ENCODE measurements around the gene SLX9. TPM values are rescaled to one million over a fixed set of nuclear protein-coding genes. Genes with fewer than 3 reads are reported as not detected.

Gene SLX9
- total and polyA plus RNA-seq, 2 donors (not counting 1 experiment from before 2014, with no cell fraction given): 11.7 to 15.9 TPM

- Mint-ChIP-seq H3K27me3 (no peaks in the 10 kb centered on the region), H3K4me1 (peaks cover 27% of the 10 kb centered on the region), H3K9me3 (ENCODE audit: insufficient read depth) (no peaks in the 10 kb centered on the region), H3K27ac (no peak overlapping the region), H3K4me3 (no peak overlapping the region)
- DNase-seq (no peak), ATAC-seq (ENCODE audit: low read depth) (no peak)
- H3K27me3 ChIP-seq (replicated peaks in 1 of 4; ENCODE audit: control extremely low read depth in 1 of 4, control insufficient read depth in 3 of 4, insufficient read depth in 4 of 4, low read length in 3 of 4): no peaks in the 10 kb centered on the region
- peaks cover 0 to 3% (median 0%) of the 10 kb centered on the region in 3 donors for H3K9me3 ChIP-seq (ENCODE audit: control extremely low read depth in 1 of 3, control insufficient read depth in 2 of 3, insufficient read depth in 1 of 3, low read length in 2 of 3)
- WGBS (ENCODE audit: insufficient coverage): 67% methylated on average over 16 of the region's 19 CpGs
- H3K27ac ChIP-seq (ENCODE audit: low read length in 2 of 2): no peak overlapping the region
- intact Hi-C loops (cut with micrococcal nuclease): no loop called here
- peaks cover 3 to 18% of the 10 kb centered on the region in 2 donors for H3K4me1 ChIP-seq (ENCODE audit: control insufficient read depth in 2 of 2, insufficient read depth in 2 of 2, low read length in 2 of 2)
- CTCF ChIA-PET: interaction anchor here (0.8 to 12.5 kb wide), 14 partner anchors 13 to 243 kb away, joined by 3 to 204 read pairs (median 8); partner anchors contain the start of genes ITGB2, PTTG1IP and UBE2G2
- H3K4me3 ChIP-seq (ENCODE audit: control extremely low read depth in 1 of 5, extremely low read depth in 1 of 5, insufficient read depth in 1 of 5, low read depth in 2 of 5, low read length in 4 of 5): no peak overlapping the region
- no peak for TF ChIP-seq EZH2 (IDR thresholded peaks at IDR 0.05; ENCODE audit: borderline replicate concordance, insufficient read depth, low read depth, low read length, poor library complexity, severe bottlenecking)
- no peak for TF ChIP-seq CTCF (IDR thresholded peaks at IDR 0.05)
- H4K20me1 ChIP-seq (ENCODE audit: control insufficient read depth, insufficient read depth, low read length, poor library complexity, severe bottlenecking): peaks cover 39% of the 10 kb centered on the region
- H2AFZ ChIP-seq (ENCODE audit: insufficient read depth, low read depth, low read length, poor library complexity, severe bottlenecking): no peak overlapping the region
- no peak overlapping the region for H3K4me2 ChIP-seq (replicated peaks; ENCODE audit: low read depth, low read length, poor library complexity, severe bottlenecking)
- H3K36me3 ChIP-seq (replicated peaks in 1 of 2; ENCODE audit: control extremely low read depth in 1 of 2, control insufficient read depth in 1 of 2, extremely low read depth in 1 of 2, insufficient read depth in 2 of 2, low read length in 1 of 2): peaks cover 0 to 59% of the 10 kb centered on the region in 2 experiments
- POLR2A ChIA-PET: interaction anchor here (1.1 kb wide), 1 partner anchor 37 kb away, joined by 3 read pairs; no protein-coding TSS in a partner anchor
- no peak overlapping the region for H3K9ac ChIP-seq (ENCODE audit: low read length)
- H3K79me2 ChIP-seq (ENCODE audit: control insufficient read depth, insufficient read depth, low read length): peaks cover 15% of the 10 kb centered on the region
These were observed 45.0 kb upstream of the SLX9 start for GRCh38 chr21:44894687-44895302.

- ChIA-PET POLR2A (interaction anchor here (0.6 kb wide), 2 partner anchors 18 to 880 kb away, joined by 3 to 4 read pairs; no protein-coding TSS in a partner anchor), CTCF (interaction anchor here (0.7 to 12.5 kb wide), 6 partner anchors 15 to 242 kb away, joined by 3 to 204 read pairs (median 8); partner anchors contain the start of genes ITGB2 and UBE2G2)
- H3K4me3 Mint-ChIP-seq: no peak overlapping the region
- Histone ChIP-seq H3K79me2 (ENCODE audit: control insufficient read depth, insufficient read depth, low read length) (peaks cover 15% of the 10 kb centered on the region), H3K9ac (ENCODE audit: low read length) (no peak overlapping the region), H3K36me3 (replicated peaks in 1 of 2; ENCODE audit: control extremely low read depth in 1 of 2, control insufficient read depth in 1 of 2, extremely low read depth in 1 of 2, insufficient read depth in 2 of 2, low read length in 1 of 2) (peaks cover 0 to 59% of the 10 kb centered on the region in 2 experiments), H3K27ac (ENCODE audit: low read length in 2 of 2) (no peak overlapping the region), H3K4me2 (replicated peaks; ENCODE audit: low read depth, low read length, poor library complexity, severe bottlenecking) (no peak overlapping the region), H2AFZ (ENCODE audit: insufficient read depth, low read depth, low read length, poor library complexity, severe bottlenecking) (no peak overlapping the region), H4K20me1 (ENCODE audit: control insufficient read depth, insufficient read depth, low read length, poor library complexity, severe bottlenecking) (peaks cover 39% of the 10 kb centered on the region), H3K27me3 (replicated peaks in 1 of 4; ENCODE audit: control extremely low read depth in 1 of 4, control insufficient read depth in 3 of 4, insufficient read depth in 4 of 4, low read length in 3 of 4) (no peaks in the 10 kb centered on the region), H3K4me1 (ENCODE audit: control insufficient read depth in 2 of 2, insufficient read depth in 2 of 2, low read length in 2 of 2) (peaks cover 3 to 18% of the 10 kb centered on the region in 2 donors), H3K9me3 (ENCODE audit: control extremely low read depth in 1 of 3, control insufficient read depth in 2 of 3, insufficient read depth in 1 of 3, low read length in 2 of 3) (peaks cover 0 to 3% (median 0%) of the 10 kb centered on the region in 3 donors), H3K4me3 (ENCODE audit: control extremely low read depth in 1 of 5, extremely low read depth in 1 of 5, insufficient read depth in 1 of 5, low read depth in 2 of 5, low read length in 4 of 5) (no peak overlapping the region)
- H3K9me3 Mint-ChIP-seq (ENCODE audit: insufficient read depth): no peaks in the 10 kb centered on the region
- no peaks in the 10 kb centered on the region for H3K27me3 Mint-ChIP-seq
- no peak overlapping the region for H3K27ac Mint-ChIP-seq
- TF ChIP-seq EZH2 (IDR thresholded peaks at IDR 0.05; ENCODE audit: borderline replicate concordance, insufficient read depth, low read depth, low read length, poor library complexity, severe bottlenecking): no peak
- TF ChIP-seq CTCF (IDR thresholded peaks at IDR 0.05): no peak
- no peak for DNase-seq
- no peak for ATAC-seq (ENCODE audit: low read depth)
- H3K4me1 Mint-ChIP-seq: peaks cover 27% of the 10 kb centered on the region
- over 99% methylated on average over 9 of the region's 11 CpGs for WGBS (ENCODE audit: insufficient coverage)
- intact Hi-C loops (cut with micrococcal nuclease): no loop called here
These were observed 44.0 kb upstream of the SLX9 start for GRCh38 chr21:44895859-44896258.
